ENCODE measurements around the gene KCNMA1. TPM values are rescaled to one million over a fixed set of nuclear protein-coding genes. Genes with fewer than 3 reads are reported as not detected.
"Not testable (repeated sequence)": the region's sequence is repeated elsewhere in the genome, so short reads cannot be mapped to it uniquely, and the experiment has no call there.

KCNMA1 gene
- total RNA-seq, 3 donors from 2014 or later, result 0.10 to 0.60 (median 0.18) TPM

DNA sequence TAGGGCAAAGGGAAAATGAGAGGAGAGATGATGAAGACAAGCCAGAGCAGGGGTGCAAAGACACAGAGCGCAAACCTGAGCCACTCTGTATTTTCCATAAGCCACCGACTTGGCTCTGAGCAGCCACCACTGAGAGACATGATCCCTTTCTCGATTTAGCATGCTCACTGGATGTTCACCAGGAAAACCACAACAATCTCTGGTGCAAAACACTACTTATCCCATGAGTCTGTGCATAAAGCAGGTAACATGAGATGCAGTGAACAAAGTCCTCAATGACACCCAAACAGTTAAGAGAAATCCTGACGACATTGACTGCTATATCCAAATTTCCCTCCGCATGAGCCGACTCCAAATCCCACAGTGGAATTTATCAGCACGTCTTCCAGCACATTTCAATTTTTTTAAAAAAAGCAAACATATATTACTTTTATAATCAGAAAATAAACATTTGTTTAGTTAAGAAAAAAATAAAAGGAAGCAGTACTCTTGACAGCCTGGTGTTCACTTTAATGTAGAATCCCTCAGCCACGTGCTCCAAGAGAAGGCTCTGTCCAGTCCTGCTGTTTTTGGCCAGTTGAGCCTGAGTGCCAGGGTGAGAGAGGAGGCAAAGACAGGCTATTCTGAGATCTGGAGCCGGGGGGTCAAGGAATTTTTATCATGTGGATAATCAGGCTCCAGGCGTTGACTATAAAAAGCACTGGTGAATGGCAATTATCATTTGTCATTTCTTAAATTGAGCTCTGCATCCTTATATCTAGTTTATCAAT, 238.4 kb downstream of the KCNMA1 start:
- peaks cover 11% of the 10 kb centered on the region for H3K27me3 Mint-ChIP-seq (ENCODE audit: low read depth)
- no peak for ATAC-seq
- no peaks in the 10 kb centered on the region for H3K9me3 Mint-ChIP-seq
- DNase-seq, result no peak
- no peaks in the 10 kb centered on the region for H3K4me1 Mint-ChIP-seq (ENCODE audit: low read depth)
- no peaks in the 10 kb centered on the region for H3K36me3 Mint-ChIP-seq (ENCODE audit: insufficient read depth)
- H3K4me3 Mint-ChIP-seq, result no peak overlapping the region

DNA sequence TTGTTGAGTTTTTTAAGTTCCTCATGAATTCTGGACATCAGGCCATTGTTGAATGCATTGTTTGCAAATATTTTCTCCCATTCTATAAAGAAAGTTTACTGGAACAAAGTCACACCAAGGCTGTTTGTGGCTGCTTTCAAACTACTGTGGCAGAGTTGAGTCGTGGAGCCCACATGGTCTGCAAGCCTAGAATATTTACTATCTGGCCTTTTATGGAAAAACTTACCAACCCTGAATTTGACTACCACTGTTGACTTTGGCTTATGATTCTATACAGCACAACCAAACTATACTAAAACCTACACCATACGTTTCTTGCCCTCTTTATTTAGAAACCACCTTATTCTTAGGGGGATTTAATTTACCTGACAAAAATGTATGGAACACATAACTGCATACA, 239.1 kb downstream of the KCNMA1 start:
- ATAC-seq, result no peak
- no peak for DNase-seq
- no peaks in the 10 kb centered on the region for H3K4me1 Mint-ChIP-seq (ENCODE audit: low read depth)
- H3K27me3 Mint-ChIP-seq (ENCODE audit: low read depth), result peaks cover 11% of the 10 kb centered on the region
- no peaks in the 10 kb centered on the region for H3K36me3 Mint-ChIP-seq (ENCODE audit: insufficient read depth)
- no peaks in the 10 kb centered on the region for H3K9me3 Mint-ChIP-seq
- H3K4me3 Mint-ChIP-seq, result no peak overlapping the region

DNA sequence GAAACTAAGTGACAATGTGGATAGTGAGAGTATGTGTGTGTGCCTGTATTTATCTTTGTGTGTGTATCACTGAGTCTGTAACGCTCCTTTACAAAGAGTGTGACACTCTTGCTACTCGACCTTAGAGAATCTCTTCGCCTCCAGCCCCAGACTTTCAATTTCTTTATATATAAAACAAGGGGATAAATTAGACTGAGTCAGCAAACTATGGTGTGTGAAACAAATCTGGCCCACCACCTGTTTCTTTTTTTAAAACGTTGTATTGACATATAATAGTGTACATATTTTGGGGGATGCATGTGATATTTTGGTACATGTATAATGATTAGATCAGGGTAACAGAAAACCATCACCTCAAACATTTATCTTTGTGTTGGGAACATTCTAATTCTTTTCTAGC, 240.5 kb downstream of the KCNMA1 start:
- Mint-ChIP-seq H3K36me3 (ENCODE audit: insufficient read depth) (no peaks in the 10 kb centered on the region), H3K9me3 (no peaks in the 10 kb centered on the region), H3K4me1 (ENCODE audit: low read depth) (no peaks in the 10 kb centered on the region), H3K27me3 (ENCODE audit: low read depth) (peaks cover 3% of the 10 kb centered on the region), H3K4me3 (no peak overlapping the region)
- DNase-seq (no peak), ATAC-seq (no peak)

DNA sequence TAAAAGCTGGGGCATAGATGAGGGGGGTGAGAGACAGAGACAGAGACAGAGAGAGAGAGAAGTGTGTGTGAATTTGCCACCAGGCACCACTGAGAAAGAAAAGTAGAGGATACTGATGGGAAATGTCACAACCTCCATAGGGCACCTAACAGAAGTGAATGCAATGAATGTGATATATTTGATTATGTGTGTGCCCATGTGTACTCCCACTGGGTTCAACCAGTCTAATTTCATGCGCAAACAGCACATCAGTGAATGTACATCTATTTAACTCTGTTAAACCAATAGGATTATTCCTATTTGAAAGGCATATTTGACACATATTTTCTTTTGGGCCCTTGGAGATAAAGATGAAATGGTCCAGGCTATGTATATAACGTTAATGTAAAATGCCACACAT, 241.3 kb downstream of the KCNMA1 start:
- H3K4me3 Mint-ChIP-seq, result no peak overlapping the region
- H3K4me1 Mint-ChIP-seq (ENCODE audit: low read depth), result no peaks in the 10 kb centered on the region
- H3K27me3 Mint-ChIP-seq (ENCODE audit: low read depth), result no peaks in the 10 kb centered on the region
- no peak for DNase-seq
- no peak for ATAC-seq
- H3K9me3 Mint-ChIP-seq, result no peaks in the 10 kb centered on the region
- H3K36me3 Mint-ChIP-seq (ENCODE audit: insufficient read depth), result no peaks in the 10 kb centered on the region

DNA sequence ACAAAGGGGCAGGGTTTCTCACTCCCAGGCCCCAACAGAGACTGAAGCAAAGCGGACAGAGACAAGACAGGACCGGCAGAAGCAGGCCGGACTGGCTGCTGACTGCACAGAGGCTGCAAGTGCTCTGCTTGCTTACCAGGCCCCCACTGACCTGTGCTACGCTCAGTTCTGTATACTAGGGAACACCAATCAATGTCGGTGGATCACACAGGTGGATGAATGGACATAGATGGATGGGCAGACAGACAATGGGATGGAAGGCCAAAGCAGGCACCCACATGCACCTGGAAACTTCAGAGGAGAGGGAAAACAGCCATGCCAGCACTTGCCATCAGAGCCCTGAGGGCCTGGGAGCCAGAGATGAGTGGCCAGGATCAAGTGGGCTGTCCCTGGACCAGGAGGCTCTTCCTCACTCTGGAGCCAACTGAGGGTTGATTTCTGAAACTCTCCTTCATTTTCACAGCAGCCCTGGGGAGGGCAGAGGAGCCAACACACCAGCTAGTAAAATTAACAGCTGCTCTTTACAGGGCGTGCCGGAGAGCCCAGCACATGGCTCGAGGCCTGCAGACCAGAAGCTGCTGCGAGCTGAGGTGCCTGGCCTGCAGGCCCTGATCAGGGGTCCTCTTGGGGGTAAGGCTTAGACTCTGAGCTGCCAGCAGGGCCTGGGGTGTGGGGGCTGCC, 243.6 kb downstream of the KCNMA1 start:
- no peaks in the 10 kb centered on the region for H3K36me3 Mint-ChIP-seq (ENCODE audit: insufficient read depth)

DNA sequence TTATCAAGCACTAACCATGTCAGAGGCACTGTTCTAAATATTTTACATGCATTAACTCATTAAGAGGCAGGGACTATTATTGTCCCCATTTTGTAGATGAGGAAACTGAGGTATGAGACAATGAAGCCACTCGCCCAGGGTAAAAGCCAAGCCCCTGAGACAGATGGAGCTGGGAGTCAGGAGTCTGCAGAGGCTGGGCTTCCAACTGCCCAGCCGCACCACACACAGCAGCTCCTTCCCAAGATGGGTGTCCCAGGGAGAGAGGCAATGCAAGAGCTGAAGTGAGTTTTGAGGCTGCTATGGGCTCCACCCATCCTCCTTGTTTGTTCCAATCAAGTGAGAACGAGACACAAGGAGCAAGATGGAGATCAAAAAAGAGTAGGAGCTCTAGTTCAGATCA, 244.2 kb downstream of the KCNMA1 start:
- Mint-ChIP-seq H3K36me3 (ENCODE audit: insufficient read depth) (no peaks in the 10 kb centered on the region), H3K4me1 (ENCODE audit: low read depth) (no peaks in the 10 kb centered on the region), H3K9me3 (no peaks in the 10 kb centered on the region), H3K4me3 (no peak overlapping the region), H3K27me3 (ENCODE audit: low read depth) (no peaks in the 10 kb centered on the region)
- ATAC-seq, result no peak
- DNase-seq, result no peak

More for the DNA sequence above, 243.6 kb downstream of the KCNMA1 start:
- DNase-seq (no peak), ATAC-seq (no peak)
- Mint-ChIP-seq H3K9me3 (no peaks in the 10 kb centered on the region), H3K4me1 (ENCODE audit: low read depth) (no peaks in the 10 kb centered on the region), H3K27me3 (ENCODE audit: low read depth) (no peaks in the 10 kb centered on the region), H3K4me3 (no peak overlapping the region)

DNA sequence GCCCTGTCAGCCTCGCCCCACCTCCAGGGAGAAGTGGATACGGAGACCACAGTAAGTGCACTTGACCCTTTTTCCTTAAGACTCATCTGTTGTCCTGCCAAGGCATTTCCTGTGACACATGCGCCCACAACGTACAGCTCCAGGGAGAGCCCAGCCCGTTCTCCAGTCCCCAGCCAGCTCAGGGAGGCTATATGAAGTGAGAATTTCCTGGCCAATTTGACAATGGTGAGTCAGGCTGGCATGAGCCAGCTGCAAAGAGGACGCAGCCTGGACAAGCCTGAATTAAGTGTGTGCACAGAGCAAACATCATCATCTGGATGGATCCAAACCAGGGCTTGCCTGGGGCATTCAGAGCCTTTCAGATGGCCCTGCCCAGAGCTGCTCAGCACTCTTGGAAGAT, 244.8 kb downstream of the KCNMA1 start:
- ATAC-seq (no peak), DNase-seq (no peak)
- Mint-ChIP-seq H3K9me3 (no peaks in the 10 kb centered on the region), H3K4me1 (ENCODE audit: low read depth) (no peaks in the 10 kb centered on the region), H3K4me3 (no peak overlapping the region), H3K36me3 (ENCODE audit: insufficient read depth) (no peaks in the 10 kb centered on the region), H3K27me3 (ENCODE audit: low read depth) (no peaks in the 10 kb centered on the region)

DNA sequence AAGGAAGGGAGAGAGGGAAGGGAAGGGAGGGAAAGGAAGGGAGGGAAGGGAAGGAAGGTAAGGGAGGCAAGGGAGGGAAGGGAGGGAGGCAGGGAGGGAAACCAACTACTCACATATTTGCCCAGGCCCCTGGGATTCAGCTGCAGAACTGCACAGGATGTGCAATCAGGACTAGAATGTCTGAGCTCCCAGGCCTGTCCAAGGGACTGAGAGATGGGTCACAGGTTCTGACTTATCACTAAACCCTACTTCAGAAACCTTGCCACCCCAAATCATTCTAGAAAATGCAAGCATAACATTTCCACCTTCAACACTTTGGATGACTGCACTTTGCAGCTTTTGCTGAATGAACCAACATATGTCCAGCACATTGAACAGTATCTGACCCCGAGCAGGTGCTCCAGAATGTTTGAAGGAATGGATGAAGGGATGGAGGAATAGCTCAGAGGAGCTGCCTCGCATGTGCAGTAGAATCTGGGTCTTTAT, 245.3 kb downstream of the KCNMA1 start:
- Mint-ChIP-seq H3K36me3 (ENCODE audit: insufficient read depth) (no peaks in the 10 kb centered on the region), H3K27me3 (ENCODE audit: low read depth) (no peaks in the 10 kb centered on the region), H3K4me1 (ENCODE audit: low read depth) (no peaks in the 10 kb centered on the region), H3K4me3 (no peak overlapping the region), H3K9me3 (no peaks in the 10 kb centered on the region)
- no peak for DNase-seq
- ATAC-seq, result no peak

DNA sequence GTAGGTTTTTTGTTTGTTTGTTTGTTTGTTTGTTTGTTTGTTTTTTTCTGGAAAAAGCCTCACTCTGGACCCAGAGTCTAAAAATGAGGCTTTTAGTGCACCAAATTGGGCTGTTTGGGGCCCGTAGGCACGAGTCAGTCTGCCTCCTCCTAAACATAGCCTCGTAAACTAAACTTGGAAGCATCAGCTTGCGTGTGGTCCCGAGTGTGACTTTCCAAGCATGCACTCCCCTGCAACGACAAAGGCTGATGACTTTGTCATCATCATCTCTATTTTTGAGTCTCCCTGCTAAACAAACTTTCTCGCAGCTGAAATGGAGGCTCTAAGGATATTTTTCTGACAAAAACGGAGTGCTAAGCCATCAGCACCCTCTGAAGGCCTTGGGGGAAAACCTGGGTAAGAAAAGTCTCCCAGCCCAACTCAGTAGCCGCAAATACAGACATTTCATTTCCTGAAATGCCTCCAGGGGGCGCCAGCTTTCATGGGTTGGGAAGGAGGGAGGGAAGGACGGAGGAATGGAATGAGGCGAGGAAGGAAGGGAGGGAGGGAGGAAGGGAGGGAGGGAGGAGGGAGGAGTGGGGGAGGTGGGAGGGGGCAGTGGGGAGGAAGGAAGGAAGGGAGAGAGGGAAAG, 245.9 kb downstream of the KCNMA1 start:
- no peaks in the 10 kb centered on the region for H3K9me3 Mint-ChIP-seq
- ATAC-seq (no peak), DNase-seq (no peak)
- no peak overlapping the region for H3K4me3 Mint-ChIP-seq
- no peaks in the 10 kb centered on the region for H3K4me1 Mint-ChIP-seq (ENCODE audit: low read depth)
- no peaks in the 10 kb centered on the region for H3K27me3 Mint-ChIP-seq (ENCODE audit: low read depth)
- no peaks in the 10 kb centered on the region for H3K36me3 Mint-ChIP-seq (ENCODE audit: insufficient read depth)

DNA sequence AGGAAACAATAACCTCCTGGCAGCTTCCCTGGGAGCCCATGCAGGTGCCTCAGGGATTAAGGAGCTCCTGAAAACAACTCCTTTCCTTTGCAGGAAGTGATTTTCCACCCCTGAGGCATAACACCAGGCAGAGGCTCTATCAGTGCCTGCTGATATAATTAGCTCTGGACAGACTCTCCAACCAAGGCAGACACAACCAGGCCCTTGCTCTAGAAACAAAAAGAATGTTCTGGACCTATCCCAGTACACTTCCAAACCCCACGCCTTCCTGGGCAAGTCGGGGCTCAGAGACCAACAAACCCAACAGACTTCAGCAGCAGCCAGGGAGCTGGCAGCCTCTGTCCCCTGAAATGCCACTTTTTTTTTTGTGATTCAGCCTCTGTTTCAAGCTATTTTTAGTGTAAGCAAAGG, 247.1 kb downstream of the KCNMA1 start:
- ATAC-seq (no peak), DNase-seq (no peak)
- Mint-ChIP-seq H3K27me3 (ENCODE audit: low read depth) (no peaks in the 10 kb centered on the region), H3K36me3 (ENCODE audit: insufficient read depth) (no peaks in the 10 kb centered on the region), H3K9me3 (no peaks in the 10 kb centered on the region), H3K4me1 (ENCODE audit: low read depth) (no peaks in the 10 kb centered on the region), H3K4me3 (no peak overlapping the region)

DNA sequence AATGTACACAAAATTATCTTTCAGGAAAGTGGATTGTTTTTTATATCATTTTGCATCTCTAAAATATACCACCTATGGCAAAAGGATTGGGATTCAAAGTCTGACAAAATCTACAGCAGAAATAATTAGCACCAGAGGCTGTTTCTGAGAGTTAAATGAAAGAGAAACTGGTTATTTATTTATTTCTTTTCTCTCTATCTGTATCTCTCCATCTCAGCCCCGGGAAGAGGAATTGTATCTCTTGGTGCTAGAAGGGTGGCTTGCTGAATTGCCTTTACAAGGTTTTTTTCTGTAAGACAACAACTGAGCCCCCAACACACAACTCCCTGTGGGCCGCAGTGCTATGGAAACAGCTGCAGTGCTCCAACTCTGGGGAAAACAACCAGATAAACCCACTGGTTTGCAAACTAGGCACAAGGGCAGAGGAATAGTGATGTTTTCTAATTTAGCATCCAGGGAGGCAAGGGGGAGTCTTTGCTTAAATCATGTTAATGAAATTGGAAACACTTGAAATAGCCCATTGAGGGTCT, 249.0 kb downstream of the KCNMA1 start:
- ATAC-seq, result no peak
- Mint-ChIP-seq H3K9me3 (no peaks in the 10 kb centered on the region), H3K36me3 (ENCODE audit: insufficient read depth) (no peaks in the 10 kb centered on the region), H3K27me3 (ENCODE audit: low read depth) (no peaks in the 10 kb centered on the region), H3K4me1 (ENCODE audit: low read depth) (no peaks in the 10 kb centered on the region), H3K4me3 (no peak overlapping the region)
- no peak for DNase-seq

DNA sequence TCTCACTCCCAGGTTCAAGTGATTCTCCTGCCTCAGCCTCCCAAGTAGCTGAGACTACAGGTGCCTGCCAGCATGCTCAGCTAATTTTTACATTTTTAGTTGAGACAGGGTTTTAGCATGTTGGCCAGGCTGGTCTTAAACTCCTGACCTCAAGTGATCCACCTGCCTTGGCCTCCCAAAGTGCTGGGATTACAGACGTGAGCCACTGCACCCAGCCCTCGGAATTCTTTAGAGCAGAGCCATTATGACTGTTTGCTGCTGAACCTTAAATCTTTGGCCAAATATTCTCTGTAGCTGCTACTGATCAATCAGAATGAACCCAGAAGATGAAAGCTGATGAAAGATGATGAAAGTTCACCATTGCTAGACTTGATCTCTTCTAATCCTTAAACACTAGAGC, 249.9 kb downstream of the KCNMA1 start:
- not testable (repeated sequence) for ATAC-seq; H3K4me1 Mint-ChIP-seq (ENCODE audit: low read depth)

DNA sequence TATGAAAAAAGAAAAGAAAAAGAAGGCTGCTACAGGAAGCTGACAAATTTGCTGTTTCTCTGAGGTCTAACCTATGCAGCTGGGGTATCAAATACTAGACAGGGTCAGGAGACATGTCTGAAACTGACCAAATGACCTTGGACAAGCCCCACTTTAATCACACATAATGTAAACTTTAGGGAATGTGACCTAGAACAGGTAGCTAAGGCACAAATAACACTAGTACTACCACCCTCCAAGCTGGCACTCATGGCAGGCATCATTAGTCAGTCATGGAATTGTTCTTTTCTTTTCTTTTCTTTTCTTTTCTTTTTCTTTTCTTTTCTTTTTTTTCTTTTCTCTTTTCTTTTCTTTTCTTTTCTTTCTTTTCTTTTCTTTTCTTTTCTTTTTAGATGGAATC, 250.4 kb downstream of the KCNMA1 start:
- H3K9me3 Mint-ChIP-seq, result no peaks in the 10 kb centered on the region
- ATAC-seq (no peak), DNase-seq (no peak)
- no peaks in the 10 kb centered on the region for H3K36me3 Mint-ChIP-seq (ENCODE audit: insufficient read depth)
- H3K4me1 Mint-ChIP-seq (ENCODE audit: low read depth), result no peaks in the 10 kb centered on the region
- no peaks in the 10 kb centered on the region for H3K27me3 Mint-ChIP-seq (ENCODE audit: low read depth)
- no peak overlapping the region for H3K4me3 Mint-ChIP-seq

More for the DNA sequence above, 249.9 kb downstream of the KCNMA1 start:
- not testable (repeated sequence) for DNase-seq; H3K4me3 Mint-ChIP-seq; H3K9me3 Mint-ChIP-seq; H3K27me3 Mint-ChIP-seq (ENCODE audit: low read depth); H3K36me3 Mint-ChIP-seq (ENCODE audit: insufficient read depth)

DNA sequence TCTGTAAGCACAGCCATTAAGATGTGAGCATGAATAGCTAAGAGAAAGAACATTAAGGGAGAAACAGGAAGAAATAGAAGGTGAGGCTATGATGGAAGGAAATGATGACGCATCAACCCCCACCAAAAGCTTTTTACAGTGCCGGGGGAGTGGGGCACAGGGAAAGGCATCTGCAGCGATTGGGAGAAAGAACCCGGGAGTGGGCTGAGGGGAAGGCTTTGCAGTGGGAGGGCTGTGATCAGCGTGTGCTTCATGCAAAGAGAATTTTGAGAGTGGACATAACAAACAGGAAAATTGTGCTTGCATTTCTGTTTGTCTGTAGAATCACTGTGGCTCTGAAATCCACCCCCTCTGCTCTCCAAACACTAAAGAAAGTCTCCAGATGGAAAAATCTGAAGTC, 250.8 kb downstream of the KCNMA1 start:
- no peaks in the 10 kb centered on the region for H3K9me3 Mint-ChIP-seq
- H3K36me3 Mint-ChIP-seq (ENCODE audit: insufficient read depth), result no peaks in the 10 kb centered on the region
- DNase-seq (no peak), ATAC-seq (no peak)
- H3K4me3 Mint-ChIP-seq, result no peak overlapping the region
- no peaks in the 10 kb centered on the region for H3K27me3 Mint-ChIP-seq (ENCODE audit: low read depth)
- H3K4me1 Mint-ChIP-seq (ENCODE audit: low read depth), result no peaks in the 10 kb centered on the region
